Lower leg skin (tissue), 4 donors: ENCODE measurements around the gene DIS3L2. TPM values are rescaled to one million over a fixed set of nuclear protein-coding genes. Genes with fewer than 3 reads are reported as not detected.

Experiments
- DNase-seq, 2 donors: peaks; one replicate each; pipeline ENCODE4 v3.0.0-alpha.2; 2019; ENCODE audit warnings: low spot score in 2 of 2
- H3K4me3 ChIP-seq: fragments of 200-600 bp; sonication (generic); 2 replicates; pipeline ENCODE4 v1.5.1; 2017; ENCODE audit warnings: mild to moderate bottlenecking, low read depth; ENCODE audit not compliant: poor library complexity, severe bottlenecking
- POLR2A ChIP-seq, 2 donors: fragments of 450-650 bp; IDR thresholded peaks; one replicate each; pipeline ENCODE4 v1.6.1; 2016 to 2017; ENCODE audit warnings: antibody characterized with exemption in 2 of 2, mild to moderate bottlenecking in 1 of 2, moderate library complexity in 1 of 2
- WGBS, 2 donors: methylation state at CpG; one replicate each; pipeline ENCODE4 v1.1.5; 2018; 5-methylcytosine and 5-hydroxymethylcytosine counted together
- intact Hi-C: fragments of 100-400 bp; cut with DNase I; formaldehyde crosslinking; loops from one replicate; pipeline ENCODE4 v1.15.0; 2023; ENCODE audit warnings: low total_unique reads
- total RNA-seq, 4 donors: library from RNA; depleted of rRNA; stranded (reverse); fragments of >200 nt; gene quantifications; one replicate each; pipeline ENCODE4 v1.1.0, GENCODE V29; 2016
- TF ChIP-seq, protein P1 (sequence below), 3 donors: fragments of 450-650 bp; IDR thresholded peaks; one replicate each; pipeline ENCODE4 v1.5.1; 2016; ENCODE audit warnings: antibody characterized with exemption in 3 of 3, mild to moderate bottlenecking in 3 of 3, moderate library complexity in 2 of 3

Gene DIS3L2
- total RNA-seq, 4 donors from 2014 or later = 26.4 to 39.0 (median 34.4) TPM

- intact Hi-C loops = loop anchor here (10.0 kb wide), 1 partner anchor 282 kb away; no protein-coding TSS in a partner anchor
- H3K4me3 ChIP-seq = no peak overlapping the region
- DNase-seq = no peak
- 85 to 92% methylated on average over 3 of the region's 3 CpGs for WGBS, 2 donors
- TF ChIP-seq POLR2A (IDR thresholded peaks at IDR 0.05) = no peak
- TF ChIP-seq, protein P1, sequence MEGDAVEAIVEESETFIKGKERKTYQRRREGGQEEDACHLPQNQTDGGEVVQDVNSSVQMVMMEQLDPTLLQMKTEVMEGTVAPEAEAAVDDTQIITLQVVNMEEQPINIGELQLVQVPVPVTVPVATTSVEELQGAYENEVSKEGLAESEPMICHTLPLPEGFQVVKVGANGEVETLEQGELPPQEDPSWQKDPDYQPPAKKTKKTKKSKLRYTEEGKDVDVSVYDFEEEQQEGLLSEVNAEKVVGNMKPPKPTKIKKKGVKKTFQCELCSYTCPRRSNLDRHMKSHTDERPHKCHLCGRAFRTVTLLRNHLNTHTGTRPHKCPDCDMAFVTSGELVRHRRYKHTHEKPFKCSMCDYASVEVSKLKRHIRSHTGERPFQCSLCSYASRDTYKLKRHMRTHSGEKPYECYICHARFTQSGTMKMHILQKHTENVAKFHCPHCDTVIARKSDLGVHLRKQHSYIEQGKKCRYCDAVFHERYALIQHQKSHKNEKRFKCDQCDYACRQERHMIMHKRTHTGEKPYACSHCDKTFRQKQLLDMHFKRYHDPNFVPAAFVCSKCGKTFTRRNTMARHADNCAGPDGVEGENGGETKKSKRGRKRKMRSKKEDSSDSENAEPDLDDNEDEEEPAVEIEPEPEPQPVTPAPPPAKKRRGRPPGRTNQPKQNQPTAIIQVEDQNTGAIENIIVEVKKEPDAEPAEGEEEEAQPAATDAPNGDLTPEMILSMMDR (IDR thresholded peaks at IDR 0.05) = no peak
Observed at GRCh38 chr2:232022718-232023117, 61.2 kb downstream of the DIS3L2 start.

DNA sequence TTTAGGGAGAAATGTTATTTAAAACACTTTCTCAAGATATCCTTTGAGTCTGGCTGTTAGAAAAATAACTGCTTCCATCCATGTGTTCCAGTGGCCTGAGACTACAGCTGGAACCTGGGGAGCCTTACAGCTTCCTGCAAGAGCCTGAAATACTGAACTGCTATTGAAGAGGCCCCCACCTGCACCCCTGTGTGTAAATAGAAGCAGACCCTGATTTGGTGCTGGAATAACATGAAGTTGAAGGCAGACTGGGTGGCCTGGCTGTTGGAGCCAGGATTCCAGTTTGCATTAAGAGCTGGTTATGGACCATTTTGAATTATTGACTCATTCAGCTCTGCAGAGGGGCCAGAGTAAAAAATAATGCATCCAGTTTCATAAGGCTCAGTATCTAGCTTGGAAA lies 61.9 kb downstream of the DIS3L2 start:
- no peak for DNase-seq
- TF ChIP-seq, protein P1 (IDR thresholded peaks at IDR 0.05) = no peak
- no peak for TF ChIP-seq POLR2A (IDR thresholded peaks at IDR 0.05)
- intact Hi-C loops = loop anchor here (10.0 kb wide), 1 partner anchor 281 kb away; no protein-coding TSS in a partner anchor

GRCh38 chr2:232024457-232024856 lies 62.9 kb downstream of the DIS3L2 start:
- 92 to 95% methylated on average over 7 of the region's 7 CpGs for WGBS, 2 donors
- DNase-seq = no peak
- no peak overlapping the region for H3K4me3 ChIP-seq
- TF ChIP-seq, protein P1 (IDR thresholded peaks at IDR 0.05) = no peak
- TF ChIP-seq POLR2A (IDR thresholded peaks at IDR 0.05) = no peak
- intact Hi-C loops = loop anchor here (10.0 kb wide), 1 partner anchor 280 kb away; no protein-coding TSS in a partner anchor

More for the DNA sequence above, 61.9 kb downstream of the DIS3L2 start:
- no peak overlapping the region for H3K4me3 ChIP-seq

DNA sequence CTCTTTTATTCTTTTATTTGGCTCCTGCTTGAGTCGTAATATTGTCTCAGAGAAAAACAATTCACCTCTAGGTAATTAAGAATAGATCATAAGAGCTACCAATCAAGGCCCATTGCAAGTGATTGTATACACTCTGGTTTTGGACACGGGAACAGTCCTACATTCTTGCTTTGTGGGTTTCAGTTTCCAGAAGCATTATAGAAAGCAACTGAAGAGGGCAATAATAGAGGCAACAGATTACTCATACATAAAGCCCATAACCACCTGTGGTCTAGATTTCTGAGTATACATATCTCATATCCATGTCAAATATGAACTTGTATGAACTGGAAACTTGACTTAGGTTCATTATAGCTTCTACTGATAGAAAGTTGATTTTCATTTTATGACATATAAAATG lies 65.4 kb downstream of the DIS3L2 start:
- DNase-seq = no peak
- WGBS, 2 donors = 92 to 97% methylated on average over 2 of the region's 2 CpGs
- no peak for TF ChIP-seq POLR2A (IDR thresholded peaks at IDR 0.05)
- TF ChIP-seq, protein P1 (IDR thresholded peaks at IDR 0.05) = no peak
- H3K4me3 ChIP-seq = no peak overlapping the region
- intact Hi-C loops = loop anchor here (10.0 kb wide), 1 partner anchor 278 kb away; no protein-coding TSS in a partner anchor

DNA sequence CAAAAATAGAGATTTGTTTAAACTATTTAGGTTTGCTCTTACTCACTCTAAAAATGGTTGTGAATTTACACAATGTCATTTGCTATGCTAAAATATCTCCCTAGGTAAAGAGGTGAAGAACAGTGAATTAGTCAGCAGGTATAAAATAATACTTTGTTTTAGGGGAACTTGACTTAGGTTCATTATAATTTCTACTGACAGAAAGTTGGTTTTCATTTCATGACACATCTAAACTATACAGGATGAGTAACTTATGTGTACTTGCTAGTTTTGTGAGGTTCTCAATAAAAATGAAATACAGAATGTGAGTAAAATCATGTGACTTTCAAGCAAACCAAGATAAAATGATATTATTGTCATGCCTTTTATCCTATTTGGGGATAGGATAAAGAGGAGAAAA lies 66.0 kb downstream of the DIS3L2 start:
- no peak overlapping the region for H3K4me3 ChIP-seq
- no peak for DNase-seq
- TF ChIP-seq, protein P1 (IDR thresholded peaks at IDR 0.05) = no peak
- no peak for TF ChIP-seq POLR2A (IDR thresholded peaks at IDR 0.05)
- intact Hi-C loops = loop anchor here (10.0 kb wide), 1 partner anchor 277 kb away; no protein-coding TSS in a partner anchor

GRCh38 chr2:232028071-232028470 lies 66.6 kb downstream of the DIS3L2 start:
- WGBS, 2 donors = 79 to 85% methylated on average over 2 of the region's 2 CpGs
- no peak for DNase-seq
- intact Hi-C loops = loop anchor here (10.0 kb wide), 1 partner anchor 277 kb away; no protein-coding TSS in a partner anchor
- H3K4me3 ChIP-seq = no peak overlapping the region
- TF ChIP-seq, protein P1 (IDR thresholded peaks at IDR 0.05) = no peak
- no peak for TF ChIP-seq POLR2A (IDR thresholded peaks at IDR 0.05)
